Progenitor cell of endocrine pancreas (in vitro differentiated cells): ENCODE measurements around the gene HTR1A. TPM values are rescaled to one million over a fixed set of nuclear protein-coding genes. Genes with fewer than 3 reads are reported as not detected.

Experiments used
- DNase-seq: peaks from one replicate; pipeline ENCODE4 v3.0.0; 2021; ENCODE audit warnings: low spot score; ENCODE audit not compliant: unreplicated experiment
- H3K27ac Mint-ChIP-seq: 2 replicates; pipeline ENCODE4 v1.8.0; 2021; ENCODE audit warnings: mild to moderate bottlenecking, moderate library complexity, mixed read lengths
- H3K27me3 Mint-ChIP-seq: 2 replicates; pipeline ENCODE4 v1.8.0; 2021; ENCODE audit warnings: mixed read lengths
- H3K36me3 Mint-ChIP-seq: 2 replicates; pipeline ENCODE4 v1.8.0; 2022; ENCODE audit warnings: mixed read lengths; ENCODE audit not compliant: insufficient read depth
- H3K4me1 Mint-ChIP-seq: 2 replicates; pipeline ENCODE4 v1.8.0; 2021; ENCODE audit warnings: low read depth, mixed read lengths
- H3K4me3 Mint-ChIP-seq: 2 replicates; pipeline ENCODE4 v1.8.0; 2021; ENCODE audit warnings: low read depth, mild to moderate bottlenecking, moderate library complexity, mixed read lengths
- H3K9me3 Mint-ChIP-seq: 2 replicates; pipeline ENCODE4 v1.8.0; 2021; ENCODE audit warnings: low read depth, mixed read lengths
- total RNA-seq: library from RNA; stranded (reverse); gene quantifications from 2 replicates; pipeline ENCODE4 v1.2.1, GENCODE V29; 2021
- TF ChIP-seq, protein P1 (sequence below): fragments of 200-600 bp; sonication (generic); IDR thresholded peaks from one replicate; pipeline ENCODE4 v1.5.0; 2021; ENCODE audit warnings: antibody characterized with exemption, mild to moderate bottlenecking; ENCODE audit not compliant: unreplicated experiment

The HTR1A gene
- total RNA-seq, 1 donor from 2014 or later = not detected

DNA sequence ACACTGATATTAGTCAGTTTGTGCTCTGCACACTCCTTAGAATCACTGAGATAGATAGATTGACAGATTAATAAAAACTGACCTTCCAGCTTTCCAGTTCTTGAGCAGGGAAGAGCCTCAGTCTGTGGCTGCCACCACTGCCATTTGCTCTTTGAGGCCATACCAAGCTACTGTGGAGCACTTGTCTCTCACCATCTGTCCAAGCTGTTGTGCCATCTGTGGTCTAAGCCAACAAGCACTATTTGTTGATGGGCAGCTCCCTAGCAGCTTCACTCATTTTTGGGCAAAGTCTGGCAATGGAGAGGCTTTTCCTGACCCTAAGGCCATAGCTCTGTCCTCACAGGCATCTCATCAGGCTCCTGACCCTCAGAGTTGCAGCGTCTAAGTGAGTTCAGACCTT lies 30.4 kb downstream of the HTR1A start:
- Mint-ChIP-seq H3K27ac (no peak overlapping the region), H3K27me3 (no peaks in the 10 kb centered on the region), H3K4me1 (peaks cover 3% of the 10 kb centered on the region), H3K36me3 (no peaks in the 10 kb centered on the region), H3K9me3 (no peaks in the 10 kb centered on the region), H3K4me3 (no peak overlapping the region)
- TF ChIP-seq, protein P1, sequence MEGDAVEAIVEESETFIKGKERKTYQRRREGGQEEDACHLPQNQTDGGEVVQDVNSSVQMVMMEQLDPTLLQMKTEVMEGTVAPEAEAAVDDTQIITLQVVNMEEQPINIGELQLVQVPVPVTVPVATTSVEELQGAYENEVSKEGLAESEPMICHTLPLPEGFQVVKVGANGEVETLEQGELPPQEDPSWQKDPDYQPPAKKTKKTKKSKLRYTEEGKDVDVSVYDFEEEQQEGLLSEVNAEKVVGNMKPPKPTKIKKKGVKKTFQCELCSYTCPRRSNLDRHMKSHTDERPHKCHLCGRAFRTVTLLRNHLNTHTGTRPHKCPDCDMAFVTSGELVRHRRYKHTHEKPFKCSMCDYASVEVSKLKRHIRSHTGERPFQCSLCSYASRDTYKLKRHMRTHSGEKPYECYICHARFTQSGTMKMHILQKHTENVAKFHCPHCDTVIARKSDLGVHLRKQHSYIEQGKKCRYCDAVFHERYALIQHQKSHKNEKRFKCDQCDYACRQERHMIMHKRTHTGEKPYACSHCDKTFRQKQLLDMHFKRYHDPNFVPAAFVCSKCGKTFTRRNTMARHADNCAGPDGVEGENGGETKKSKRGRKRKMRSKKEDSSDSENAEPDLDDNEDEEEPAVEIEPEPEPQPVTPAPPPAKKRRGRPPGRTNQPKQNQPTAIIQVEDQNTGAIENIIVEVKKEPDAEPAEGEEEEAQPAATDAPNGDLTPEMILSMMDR = no peak
- DNase-seq = no peak

DNA sequence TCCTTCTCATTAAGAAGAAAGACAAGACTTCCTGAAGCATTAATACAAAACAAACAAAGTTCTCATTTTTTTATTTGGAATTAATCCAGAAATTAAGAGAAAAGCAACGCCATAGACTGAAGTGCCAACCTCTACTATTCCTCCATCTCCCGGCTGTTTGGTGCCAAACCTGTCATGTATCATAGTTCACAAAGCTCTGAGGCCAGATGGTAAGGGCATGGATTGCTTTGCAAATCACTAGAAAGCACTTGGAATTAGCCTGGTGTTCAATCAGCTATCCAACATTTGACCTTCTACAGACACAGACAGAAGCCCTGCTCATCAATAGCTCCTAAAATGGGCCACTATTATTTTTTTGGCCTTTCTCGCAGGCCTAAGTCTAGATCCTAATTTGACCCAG lies 33.8 kb downstream of the HTR1A start:
- TF ChIP-seq, protein P1 = no peak
- Mint-ChIP-seq H3K9me3 (no peaks in the 10 kb centered on the region), H3K4me1 (peaks cover 3% of the 10 kb centered on the region), H3K27ac (no peak overlapping the region), H3K27me3 (no peaks in the 10 kb centered on the region), H3K4me3 (no peak overlapping the region), H3K36me3 (no peaks in the 10 kb centered on the region)
- DNase-seq = no peak

DNA sequence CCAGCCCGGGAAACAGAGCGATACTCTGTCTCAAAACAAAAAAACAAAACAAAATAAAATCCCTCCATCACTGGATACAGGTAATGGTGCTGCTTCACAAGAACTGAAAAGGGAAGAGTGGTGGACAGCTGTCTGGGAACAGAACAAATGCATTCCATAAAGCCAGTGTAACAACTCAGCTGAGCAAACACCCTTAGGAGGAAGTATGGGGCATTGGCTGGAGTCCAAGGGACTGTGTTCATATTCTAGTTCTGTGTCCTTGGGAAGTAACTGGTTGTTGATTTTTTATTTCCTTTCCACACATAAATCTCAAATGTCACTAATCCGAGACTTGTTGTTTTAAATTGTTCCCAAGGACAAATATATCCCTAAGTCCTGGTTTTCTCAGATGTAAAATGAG lies 38.3 kb downstream of the HTR1A start:
- TF ChIP-seq, protein P1 = no peak
- Mint-ChIP-seq H3K9me3 (no peaks in the 10 kb centered on the region), H3K36me3 (no peaks in the 10 kb centered on the region), H3K27ac (no peak overlapping the region), H3K4me3 (no peak overlapping the region), H3K27me3 (no peaks in the 10 kb centered on the region), H3K4me1 (peaks cover 4% of the 10 kb centered on the region)
- no peak for DNase-seq

DNA sequence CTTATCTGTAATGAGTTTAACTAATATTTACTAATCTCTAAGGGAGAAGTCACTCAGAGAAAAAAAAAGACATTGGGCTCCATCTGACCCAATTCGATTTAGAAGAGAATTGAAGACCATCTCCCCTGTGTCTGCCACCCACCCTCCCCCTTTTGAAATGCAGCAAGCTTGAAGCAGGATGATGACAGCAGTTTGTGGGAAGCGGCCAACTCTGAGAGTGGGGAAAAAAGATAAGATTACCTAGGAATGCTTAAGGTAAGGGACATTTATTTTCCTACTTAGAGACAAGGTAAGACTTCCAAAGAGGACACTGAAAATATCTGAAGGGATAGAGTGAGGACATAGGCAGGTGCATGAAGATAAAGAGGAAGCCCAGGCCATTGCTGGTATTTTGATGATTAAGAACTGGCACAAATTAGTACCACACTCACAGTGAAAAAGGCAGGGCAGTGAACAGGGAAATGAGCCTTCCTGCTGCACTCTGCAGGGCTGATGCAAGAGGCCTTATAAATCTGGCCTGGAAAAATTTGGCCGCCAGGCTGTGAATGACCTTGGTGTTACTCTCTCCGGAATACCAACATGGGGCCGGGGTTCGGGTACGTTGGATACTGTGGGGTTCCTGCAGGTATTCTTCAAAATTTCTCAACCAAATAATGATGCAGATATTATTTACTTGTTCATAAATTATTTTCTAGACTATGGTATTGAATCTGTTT lies 42.3 kb downstream of the HTR1A start:
- Mint-ChIP-seq H3K9me3 (no peaks in the 10 kb centered on the region), H3K4me1 (peaks cover 4% of the 10 kb centered on the region), H3K36me3 (no peaks in the 10 kb centered on the region), H3K27ac (no peak overlapping the region), H3K4me3 (no peak overlapping the region), H3K27me3 (no peaks in the 10 kb centered on the region)
- TF ChIP-seq, protein P1 = no peak
- no peak for DNase-seq

DNA sequence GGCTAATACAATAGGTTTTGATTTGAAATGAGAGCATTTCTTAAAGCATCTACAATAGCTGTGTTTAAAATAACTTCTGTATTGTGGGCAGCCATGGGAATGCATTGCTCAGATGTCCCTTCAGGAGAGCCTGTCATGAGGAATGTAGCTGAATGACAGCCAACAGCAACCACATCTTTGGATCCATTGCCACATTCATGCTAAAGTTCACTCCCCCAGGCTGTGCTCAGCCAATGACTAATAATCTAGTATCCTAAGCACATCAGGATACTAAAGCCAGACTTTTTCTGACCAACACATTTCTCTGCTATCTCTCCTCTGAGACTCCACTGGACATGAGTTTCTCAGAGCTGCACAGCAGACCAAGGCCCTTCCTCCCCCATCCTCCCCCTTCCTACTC lies 45.5 kb downstream of the HTR1A start:
- H3K27me3 Mint-ChIP-seq = no peaks in the 10 kb centered on the region
- H3K27ac Mint-ChIP-seq = no peak overlapping the region
- peaks cover 3% of the 10 kb centered on the region for H3K9me3 Mint-ChIP-seq
- H3K4me1 Mint-ChIP-seq = peaks cover 4% of the 10 kb centered on the region
- H3K4me3 Mint-ChIP-seq = no peak overlapping the region
- no peaks in the 10 kb centered on the region for H3K36me3 Mint-ChIP-seq
- TF ChIP-seq, protein P1 = no peak
- DNase-seq = no peak
